ENCODE data around the gene FLOT1.
"Not testable (repeated sequence)": the region's sequence is repeated elsewhere in the genome, so short reads cannot be mapped to it uniquely, and the experiment has no call there.

Gene FLOT1

DNA sequence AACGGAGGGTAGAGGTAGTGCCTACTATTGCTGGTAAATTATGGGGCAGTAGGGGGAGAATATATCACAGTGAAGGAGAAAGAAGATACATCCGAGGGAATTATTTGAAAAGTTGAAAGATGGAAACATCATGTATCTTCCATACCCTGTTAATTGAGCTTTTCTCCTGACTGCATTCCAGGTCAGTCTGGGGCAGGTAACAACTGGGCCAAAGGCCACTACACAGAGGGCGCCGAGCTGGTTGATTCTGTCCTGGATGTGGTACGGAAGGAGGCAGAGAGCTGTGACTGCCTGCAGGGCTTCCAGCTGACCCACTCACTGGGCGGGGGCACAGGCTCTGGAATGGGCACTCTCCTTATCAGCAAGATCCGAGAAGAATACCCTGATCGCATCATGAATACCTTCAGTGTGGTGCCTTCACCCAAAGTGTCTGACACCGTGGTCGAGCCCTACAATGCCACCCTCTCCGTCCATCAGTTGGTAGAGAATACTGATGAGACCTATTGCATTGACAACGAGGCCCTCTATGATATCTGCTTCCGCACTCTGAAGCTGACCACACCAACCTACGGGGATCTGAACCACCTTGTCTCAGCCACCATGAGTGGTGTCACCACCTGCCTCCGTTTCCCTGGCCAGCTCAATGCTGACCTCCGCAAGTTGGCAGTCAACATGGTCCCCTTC lies 19.2 kb downstream of the FLOT1 start:
- DNase-seq (ENCODE audit: low read depth): not testable (repeated sequence)

DNA sequence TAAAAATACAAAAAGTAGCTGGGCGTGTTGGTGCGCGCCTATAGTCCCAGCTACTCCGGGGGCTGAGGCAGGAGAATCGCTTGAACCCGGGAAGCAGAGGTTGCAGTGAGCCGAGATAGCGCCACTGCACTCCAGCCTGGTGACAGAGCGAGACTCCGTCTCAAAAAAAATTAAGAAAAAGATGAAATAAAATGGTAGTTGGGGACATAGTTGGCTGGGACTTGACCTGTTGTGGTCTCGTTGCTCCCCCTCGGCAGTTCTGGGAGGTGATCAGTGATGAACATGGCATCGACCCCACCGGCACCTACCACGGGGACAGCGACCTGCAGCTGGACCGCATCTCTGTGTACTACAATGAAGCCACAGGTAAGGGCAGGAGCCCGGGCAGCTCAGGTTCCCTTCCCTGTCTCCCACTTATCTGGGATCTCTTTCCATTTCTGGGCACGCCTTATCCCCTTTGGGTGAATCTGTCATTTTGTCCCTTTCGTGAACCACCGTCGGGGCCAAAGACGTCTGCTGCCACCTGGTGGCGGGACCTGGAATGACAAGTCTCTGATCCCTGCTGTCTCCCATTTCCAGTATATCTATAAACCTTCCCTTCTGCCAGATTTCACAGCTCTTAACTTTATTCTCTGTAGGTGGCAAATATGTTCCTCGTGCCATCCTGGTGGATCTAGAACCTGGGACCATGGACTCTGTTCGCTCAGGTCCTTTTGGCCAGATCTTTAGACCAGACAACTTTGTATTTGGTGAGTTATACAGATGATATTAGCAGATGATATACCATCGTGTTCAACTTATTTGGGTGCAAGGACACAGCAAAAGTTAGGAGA lies 20.0 kb downstream of the FLOT1 start:
- DNase-seq (ENCODE audit: low read depth): no peak

DNA sequence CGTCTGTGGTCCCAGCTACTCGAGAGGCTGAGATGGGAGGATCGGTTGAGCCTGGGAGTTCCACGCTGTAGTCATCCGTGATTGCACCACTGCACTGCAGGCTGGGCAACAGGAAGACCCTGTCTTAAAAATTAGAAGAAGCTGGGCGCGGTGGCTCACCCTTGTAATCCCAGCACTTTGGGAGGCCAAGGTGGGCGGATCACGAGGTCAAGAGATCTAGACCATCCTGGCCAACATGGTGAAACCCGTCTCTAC lies 20.5 kb downstream of the FLOT1 start:
- DNase-seq (ENCODE audit: low read depth): not testable (repeated sequence)

DNA sequence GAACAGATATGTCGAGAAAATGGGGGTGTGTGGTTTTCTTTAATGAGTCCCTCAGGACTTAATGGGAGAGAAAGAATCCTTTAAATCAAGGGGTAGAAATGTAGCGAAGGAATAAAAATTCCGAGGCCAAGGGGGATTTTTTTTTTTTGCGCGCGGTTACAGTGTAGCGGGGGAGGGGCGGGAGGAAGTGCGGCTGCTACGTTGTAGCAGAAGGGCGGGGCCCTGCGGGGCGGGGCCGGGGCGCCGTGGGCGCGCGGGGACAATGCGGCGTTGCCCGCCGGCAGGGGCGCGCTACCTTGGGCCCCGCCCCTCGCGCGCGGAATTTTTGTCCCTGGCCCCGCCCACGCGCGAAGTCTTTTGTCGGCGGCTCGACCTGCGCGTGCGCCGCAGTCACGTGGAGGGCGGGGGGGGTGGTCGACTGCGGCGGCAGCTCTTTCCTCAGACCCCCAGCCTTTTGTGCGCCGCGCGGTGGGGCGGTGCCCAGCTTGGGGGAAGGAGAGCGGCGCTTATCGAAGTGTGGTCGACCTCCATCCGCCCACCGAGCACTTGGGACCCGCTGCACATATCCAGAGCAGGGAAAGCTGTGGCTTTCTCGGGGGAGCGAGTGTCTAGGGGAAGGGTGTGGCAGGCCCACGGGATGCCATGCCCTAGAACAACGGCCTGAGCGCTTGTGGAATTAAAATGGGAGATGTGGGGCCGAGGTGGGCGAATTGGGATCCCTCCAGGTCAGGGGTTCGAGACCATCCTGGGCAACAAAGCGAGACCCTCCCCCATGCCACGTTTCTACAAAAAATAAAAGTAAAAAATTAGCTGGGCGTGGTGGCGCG lies 21.1 kb downstream of the FLOT1 start:
- peak; percentile 71 for DNase-seq (ENCODE audit: low read depth)

DNA sequence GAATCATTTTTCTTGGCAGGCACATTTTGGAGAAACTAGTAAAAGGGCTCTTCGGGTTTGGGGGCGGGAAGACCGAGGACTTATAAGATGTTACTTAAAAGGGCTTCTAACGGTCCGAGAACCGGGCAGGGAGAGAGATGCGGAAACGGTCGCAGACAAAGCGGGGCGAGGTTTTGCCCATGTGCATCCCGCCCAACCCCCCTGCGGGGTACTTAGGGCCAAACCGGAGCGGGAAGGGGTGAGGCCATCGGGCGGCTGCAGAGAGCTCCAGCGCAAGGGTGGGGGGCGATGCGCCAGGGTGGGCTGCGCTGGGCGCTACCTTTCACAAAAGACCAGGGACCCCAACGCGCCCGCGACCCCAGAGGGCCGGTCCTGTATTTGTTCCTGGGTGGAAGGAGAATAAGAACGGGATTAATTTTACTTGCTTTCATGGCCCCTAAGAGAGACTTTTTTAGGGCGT lies 21.7 kb downstream of the FLOT1 start:
- DNase-seq (ENCODE audit: low read depth): no peak

DNA sequence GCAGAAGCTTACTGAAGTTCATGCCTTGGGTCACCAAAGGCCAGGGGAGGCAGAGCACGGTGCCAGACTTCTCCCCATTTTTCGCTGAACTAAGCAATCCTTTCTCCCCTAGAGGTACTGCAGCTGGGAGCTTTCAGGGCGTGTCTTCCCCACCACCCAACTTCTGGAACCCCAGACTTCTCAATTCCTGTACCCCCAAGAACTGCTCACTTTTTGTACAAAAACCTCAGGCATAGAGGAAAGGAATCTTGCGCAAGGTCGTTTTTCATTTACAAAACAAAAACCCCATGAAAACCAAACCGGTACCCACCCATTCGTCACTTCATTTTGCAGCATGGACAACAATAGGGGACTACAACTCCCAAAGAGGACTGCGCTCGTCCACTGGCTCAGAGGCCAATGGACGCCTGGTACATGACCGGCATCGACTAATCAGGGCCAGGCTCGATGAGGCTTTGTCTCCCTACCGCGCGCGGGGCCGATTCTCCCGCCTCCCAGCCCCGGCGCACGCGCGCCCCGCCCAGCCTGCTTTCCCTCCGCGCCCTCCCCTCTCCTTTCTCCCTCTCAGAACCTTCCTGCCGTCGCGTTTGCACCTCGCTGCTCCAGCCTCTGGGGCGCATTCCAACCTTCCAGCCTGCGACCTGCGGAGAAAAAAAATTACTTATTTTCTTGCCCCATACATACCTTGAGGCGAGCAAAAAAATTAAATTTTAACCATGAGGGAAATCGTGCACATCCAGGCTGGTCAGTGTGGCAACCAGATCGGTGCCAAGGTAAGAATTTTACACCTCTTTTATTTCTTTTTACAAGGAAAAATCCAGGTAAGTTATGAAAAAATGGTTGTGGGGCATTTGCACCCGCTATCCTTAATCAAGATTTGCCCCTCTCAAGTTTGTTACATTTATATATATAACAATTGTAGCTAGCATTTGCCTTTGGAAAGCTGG lies 22.4 kb downstream of the FLOT1 start, which contains the start of gene TUBB:
Gene TUBB (plus strand): TSS at position 562 of the 947 bp plus-strand sequence. CDS start 155 bp downstream, at position 717.
- DNase-seq (ENCODE audit: low read depth): peak; percentile 91

DNA sequence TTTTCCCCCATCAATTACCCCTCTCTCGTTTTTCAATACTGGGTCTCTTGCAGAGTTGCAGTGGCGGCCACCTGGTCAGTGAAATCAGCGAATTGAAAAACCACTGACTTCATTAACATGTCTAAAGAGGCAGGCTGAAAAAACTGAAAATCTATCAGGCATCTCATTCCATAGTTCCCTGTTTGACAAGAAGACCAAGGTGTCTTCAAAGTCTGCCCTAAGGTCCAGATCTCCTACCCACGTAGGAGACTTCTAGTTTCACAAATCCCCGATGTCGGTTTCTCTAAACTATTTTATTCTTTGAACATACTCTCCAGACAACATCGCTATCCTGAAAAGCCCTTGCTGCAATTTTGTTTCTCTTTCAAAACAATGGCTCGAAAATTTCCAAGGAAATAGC lies 23.1 kb downstream of the FLOT1 start:
- DNase-seq (ENCODE audit: low read depth): no peak

DNA sequence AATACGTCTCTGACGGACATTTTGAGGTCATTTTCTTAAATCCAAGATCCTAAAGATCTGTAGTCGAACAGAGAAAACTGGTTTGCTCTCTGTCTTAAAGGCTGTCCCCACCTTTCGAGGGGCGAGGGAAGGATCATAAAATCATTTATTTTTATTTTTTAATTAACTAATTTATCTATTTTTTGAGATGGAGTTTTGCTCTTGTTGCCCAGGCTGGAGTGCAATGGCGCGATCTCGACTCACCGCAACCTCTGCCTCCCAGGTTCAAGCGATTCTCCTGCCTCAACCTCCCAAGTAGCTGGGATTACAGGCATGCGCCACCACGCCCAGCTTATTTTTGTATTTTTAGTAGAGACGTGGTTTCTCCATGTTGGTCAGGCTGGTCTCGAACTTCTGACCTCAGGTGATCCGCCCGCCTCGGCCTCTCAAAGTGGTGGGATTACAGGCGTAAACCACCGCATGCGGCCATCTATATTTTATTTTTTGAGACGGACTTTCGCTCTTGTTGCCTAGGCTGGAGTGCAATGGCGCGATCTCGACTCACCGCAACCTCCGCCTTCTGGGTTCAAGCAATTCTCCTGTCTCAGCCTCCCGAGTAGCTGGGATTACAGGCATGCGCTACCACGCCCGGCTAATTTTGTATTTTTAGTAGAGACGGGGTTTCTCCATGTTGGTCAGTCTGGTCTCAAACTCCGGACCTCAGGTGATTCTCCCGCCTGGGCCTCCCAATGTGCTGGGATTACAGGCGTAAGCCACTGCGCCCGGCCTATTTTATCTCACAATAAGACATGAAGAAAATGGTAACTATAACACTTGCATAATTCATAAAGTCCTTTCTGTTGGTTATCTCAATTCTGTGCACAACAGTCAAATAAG lies 24.4 kb downstream of the FLOT1 start:
- DNase-seq (ENCODE audit: low read depth): not testable (repeated sequence)

DNA sequence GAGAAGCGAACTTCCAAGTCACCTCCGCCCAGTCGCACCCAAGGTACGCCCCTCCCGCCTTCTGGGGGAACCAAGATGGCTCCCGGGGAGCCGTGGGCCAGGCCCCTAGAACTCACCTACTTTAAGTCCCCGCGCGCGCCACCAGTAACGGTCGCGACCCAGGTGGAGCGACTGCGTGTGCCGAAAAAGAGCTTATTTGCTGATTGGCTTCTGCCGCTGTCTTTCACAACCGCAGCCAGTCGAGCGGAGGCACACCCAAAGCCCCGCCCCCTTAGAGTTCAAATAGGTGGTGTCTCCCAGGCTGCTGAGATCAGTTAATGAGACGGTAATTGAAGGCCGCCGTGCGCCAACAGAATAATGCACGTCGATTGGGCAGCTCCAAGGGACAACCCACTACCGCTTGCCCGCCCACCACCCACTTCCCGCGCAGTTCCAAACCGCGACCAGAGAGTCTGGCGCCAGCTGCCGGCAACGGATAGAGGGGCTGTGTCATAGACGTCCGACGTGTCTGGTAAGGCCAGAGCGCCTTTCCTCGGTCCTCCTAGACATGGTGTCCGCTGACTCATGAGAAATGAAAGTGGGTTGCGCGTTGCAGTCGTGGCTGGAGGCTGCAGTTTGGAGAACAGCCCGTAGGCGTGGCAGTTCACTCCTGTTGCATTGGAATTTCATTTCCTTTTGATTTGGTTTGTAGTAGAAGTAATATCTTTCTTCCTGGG lies 25.2 kb downstream of the FLOT1 start, which contains the start of gene MDC1:
Gene MDC1 (minus strand): TSS at position 153 of the 716 bp plus-strand sequence. CDS start 2,106 bp downstream, outside the sequence.
- DNase-seq (ENCODE audit: low read depth): peak; percentile 98

DNA sequence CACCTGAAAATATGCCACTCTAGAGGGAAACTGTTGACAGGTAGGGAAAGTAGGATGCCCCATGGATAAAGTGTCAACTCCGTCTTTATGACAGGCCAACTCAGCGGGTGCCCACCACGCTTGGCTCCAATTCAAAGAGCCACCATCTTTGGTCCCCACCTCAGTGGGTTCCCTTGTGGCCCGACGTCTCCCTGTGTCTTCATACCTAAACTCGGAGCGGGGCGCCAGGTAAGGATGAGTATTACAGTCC lies 25.7 kb downstream of the FLOT1 start:
- no peak for DNase-seq (ENCODE audit: low read depth)

DNA sequence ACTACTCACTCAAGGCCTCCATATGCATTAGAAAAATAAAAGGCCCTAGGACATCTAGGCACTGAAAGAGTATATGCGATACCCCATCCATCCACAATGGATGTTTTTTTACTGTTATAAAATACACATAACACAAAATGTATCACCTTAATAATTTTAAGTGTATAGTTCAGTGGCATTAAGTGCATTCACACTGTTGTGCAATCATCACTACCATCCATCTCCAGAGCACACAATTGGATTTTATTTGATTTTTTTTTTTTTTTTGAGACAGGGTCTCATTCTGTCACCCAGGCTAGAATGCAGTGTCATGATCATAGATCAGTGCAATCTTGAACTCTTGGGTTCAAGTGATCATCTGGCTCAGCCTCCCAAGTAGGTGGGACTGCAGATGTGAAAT lies 28.2 kb downstream of the FLOT1 start:
- no peak for DNase-seq (ENCODE audit: low read depth)

DNA sequence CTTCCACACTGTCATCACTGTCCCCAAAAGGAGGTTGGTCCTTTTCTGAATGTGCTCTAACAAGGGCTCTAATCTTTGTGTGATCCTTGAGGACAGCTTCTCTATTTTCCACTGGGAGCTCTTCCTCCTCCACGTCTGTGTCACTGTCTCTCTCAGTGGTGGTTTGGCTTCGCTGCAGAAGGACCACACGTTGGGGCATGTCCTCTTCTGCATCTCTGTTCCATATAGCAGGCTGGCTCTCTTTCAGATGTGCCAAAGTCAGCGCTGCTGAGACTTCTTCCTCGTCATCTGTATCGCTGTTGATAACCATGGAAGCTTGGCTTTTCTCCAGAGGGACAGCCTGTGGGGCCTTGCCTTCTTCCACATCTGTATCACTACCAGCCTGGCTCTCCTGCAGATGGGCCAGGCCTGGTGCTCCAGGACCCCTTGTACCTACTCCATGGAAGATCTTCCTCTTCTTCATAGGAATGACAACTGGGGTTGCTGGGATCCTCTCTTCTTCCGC lies 30.0 kb downstream of the FLOT1 start:
- DNase-seq (ENCODE audit: low read depth): no peak

DNA sequence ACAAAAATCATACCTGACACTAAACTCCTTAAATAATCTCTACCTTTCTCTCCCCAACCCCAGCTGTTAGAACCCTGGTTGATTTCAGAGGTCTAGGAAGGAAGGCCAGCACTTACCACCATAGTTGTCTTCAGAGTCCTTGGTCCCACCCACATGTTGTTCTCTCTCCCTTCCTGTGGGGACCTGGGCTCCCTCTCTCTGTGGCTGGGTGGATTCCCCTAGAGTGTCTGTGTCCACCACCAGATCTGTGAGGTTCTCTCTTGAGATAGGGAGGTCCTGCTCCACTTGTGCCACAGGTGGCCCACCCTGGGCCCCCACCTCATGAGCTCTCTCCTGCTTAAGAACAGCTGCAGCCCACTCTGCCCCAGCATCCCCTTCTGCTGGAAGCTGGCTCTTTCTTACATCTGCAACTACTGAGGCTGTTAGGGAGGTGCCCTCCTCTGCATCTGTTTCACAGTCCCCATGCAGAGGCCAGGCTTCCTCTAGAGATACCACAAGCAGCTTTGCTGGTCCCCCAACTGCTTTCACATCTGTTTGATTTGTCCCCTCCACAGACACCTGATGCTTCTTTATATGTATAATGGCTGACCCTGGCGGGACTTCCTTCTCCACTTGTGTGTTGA lies 30.6 kb downstream of the FLOT1 start:
- DNase-seq (ENCODE audit: low read depth): no peak

DNA sequence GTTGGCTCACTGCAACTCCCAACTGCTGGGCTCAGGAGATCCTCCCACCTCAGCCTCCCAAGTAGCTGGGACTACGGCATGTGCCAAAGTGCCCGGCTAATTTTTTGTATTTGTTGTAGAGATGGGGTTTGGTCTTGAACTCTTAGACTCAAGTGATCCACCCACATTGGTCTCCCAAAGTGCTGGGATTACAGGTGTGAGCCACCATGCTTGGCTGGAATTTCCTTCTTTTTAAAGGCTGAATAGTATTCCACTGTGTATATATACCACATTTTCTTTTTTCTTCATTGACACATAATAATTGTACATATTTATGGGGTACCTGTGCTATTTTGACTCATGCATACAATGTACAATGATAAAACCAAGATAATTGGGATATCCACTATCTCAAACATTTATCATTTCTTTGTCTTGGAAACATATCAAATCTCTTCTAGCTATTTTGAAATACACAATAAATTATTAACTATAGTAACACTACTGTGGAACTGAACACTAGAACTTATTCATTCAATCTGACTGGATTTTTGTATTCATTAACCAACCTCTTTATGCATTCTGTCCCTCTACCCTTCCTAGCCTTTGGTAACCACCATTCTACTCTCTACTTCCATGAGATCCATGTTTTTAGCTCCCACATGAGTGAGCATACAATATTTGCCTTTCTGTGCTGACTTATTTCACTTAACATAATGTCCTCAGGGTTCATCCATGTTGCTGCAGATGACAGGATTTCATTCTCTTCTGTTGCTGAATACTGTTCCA lies 33.2 kb downstream of the FLOT1 start:
- DNase-seq (ENCODE audit: low read depth): no peak

DNA sequence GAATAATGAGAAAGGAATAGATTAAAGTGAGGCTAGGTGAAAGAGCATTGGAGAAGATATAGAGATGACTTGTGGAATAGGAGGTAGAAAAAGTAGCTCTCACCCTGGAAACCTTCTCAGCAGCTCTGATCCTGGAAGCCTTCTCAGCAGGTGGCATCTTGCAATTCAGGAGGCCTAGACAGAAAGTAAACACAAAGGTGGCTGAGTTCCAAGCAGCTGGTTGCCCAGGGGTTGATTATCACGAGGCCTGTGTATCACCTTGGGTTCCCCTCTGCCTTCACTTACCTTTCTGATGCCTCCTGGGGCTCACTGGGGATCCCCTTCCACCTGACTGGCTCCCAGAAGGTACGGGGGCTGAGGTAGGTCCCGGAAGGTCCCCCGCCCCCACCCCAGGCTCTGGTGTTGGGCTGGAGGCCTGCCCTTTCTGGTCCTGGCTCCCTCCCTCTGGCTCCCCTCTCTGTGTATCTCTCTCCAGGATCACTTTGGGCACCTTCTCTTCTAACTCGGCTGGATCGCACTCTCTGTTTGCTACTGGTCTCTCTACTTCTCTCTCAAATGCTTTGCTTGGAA lies 35.1 kb downstream of the FLOT1 start:
- no peak for DNase-seq (ENCODE audit: low read depth)

DNA sequence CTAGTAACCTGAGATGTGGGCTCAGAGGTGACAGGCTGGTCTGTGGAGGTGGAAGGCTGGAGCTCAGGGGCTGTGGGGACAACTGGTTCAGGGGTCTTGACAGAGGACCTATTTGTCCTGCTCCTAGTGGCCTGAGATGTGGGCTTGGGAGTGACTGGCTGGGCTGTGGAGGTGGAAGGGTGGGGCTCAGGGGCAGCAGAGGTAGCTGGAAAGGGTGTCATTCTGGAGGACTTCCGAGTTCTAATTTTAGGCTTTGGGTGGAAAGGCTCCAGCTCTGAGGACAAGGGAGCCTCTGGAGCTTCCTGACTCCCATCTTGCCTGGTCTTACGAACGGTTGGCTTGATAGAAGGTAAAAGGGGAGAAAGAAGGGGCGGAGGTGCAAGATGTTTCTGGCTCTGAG lies 36.9 kb downstream of the FLOT1 start:
- no peak for DNase-seq (ENCODE audit: low read depth)

DNA sequence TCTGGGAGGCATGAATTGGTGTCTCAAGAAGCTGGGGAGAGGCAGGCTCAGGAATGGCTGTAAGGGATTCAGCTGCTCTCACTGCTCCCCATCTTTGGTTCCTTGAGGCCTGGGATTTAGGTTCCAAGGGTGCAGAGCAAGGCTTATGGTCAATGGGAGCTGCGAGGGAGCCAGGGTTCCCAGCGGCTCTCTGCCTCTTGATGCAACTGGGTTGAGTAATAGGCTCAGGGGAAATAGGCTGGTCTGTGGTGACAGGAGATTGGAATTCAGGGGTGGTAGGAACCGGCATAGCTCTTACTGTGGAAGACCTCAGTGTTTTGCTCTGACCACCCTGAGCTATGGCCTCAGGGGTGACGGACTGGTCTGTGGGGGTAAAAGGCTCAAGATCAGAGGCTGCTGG lies 38.7 kb downstream of the FLOT1 start:
- no peak for DNase-seq (ENCODE audit: low read depth)

DNA sequence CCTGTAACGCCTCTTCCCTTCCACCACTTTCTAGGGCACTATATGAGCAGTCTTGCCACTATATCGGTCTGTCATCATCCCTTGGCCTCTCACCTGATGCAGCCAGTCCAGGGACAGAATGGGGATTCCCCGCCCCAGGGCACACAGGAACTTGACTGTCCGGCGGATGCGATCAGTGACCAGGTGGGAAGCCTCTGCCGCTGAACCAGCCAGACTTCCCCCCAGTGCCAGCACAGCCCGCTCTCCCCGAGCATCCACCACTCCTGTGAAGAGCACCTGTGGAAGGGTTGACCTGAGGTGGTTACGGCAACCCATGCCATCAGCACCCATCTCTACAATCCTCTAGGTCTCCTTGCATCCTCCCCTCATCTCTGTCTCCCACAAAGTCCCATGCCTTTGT lies 39.5 kb downstream of the FLOT1 start:
- no peak for DNase-seq (ENCODE audit: low read depth)
